ENCODE measurements around the gene ZNF354B.
A peak's percentile ranks its signal among the peaks of the same experiment; 100 is the strongest.
"Not testable (repeated sequence)": the region's sequence is repeated elsewhere in the genome, so short reads cannot be mapped to it uniquely, and the experiment has no call there.

Gene ZNF354B

DNA sequence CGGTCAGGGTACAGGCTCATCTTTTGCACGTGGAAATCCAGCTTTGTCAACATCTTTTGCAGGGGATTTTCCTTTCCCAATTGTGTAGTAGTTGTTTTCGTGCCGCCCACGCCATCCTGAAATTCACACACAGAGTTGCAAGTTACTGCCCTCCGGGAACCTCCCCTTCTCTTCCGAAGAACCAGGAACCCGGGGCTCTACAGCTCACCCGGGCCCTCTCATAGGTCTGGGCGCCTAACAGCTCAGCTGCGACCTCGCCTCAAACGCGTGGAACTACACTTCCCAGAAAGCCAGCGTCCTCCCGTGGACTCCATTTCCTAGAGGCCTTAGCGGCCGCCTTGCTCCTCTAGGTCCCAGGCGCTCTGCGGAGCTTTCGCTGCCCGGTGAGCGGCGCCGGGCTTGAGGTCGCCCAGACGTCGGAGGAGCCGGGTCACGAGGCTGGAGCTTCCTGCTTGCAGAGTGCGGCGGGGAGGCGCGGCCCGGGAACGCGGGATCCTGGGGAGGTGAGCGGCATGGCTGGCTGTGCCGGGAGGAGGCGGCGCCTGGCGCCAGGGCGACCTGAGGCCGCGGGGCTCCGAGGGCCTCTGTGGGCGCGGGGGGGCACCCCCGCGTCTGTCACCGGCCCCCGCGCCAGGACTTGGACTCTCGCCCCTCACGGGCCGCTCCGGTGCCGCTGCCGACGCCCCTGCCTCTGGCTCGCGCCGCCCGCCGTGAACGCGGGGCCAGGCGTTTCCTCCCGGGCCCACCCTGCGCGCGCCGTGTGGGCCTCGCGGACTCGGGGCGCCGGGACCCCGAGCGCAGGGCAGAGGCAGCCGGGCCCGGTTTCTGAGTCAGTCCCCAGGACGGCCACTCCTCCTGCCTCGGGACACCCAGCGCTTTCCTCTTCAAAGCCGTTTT is at the start of gene ZNF354B:
Gene ZNF354B (plus strand): TSS at position 329 of the 897 bp plus-strand sequence. CDS start 1,095 bp downstream, outside the sequence.
- Histone ChIP-seq H3K9ac (ENCODE audit: low read length) (no peak within 1 kb of the TSS), H3K27me3 (ENCODE audit: control insufficient read depth, insufficient read depth, low read length) (no peaks in the 10 kb centered on the region), H3K4me3 (ENCODE audit: low read length) (peak within 1 kb of the TSS; percentile 74), H3K27ac (ENCODE audit: low read depth, low read length) (peak within 1 kb of the TSS; percentile 68), H3K4me1 (ENCODE audit: control insufficient read depth, insufficient read depth, low read length) (peaks cover 4% of the 10 kb centered on the region), H3K36me3 (ENCODE audit: control insufficient read depth, insufficient read depth, low read length) (peaks cover 3% of the 10 kb centered on the region)

DNA sequence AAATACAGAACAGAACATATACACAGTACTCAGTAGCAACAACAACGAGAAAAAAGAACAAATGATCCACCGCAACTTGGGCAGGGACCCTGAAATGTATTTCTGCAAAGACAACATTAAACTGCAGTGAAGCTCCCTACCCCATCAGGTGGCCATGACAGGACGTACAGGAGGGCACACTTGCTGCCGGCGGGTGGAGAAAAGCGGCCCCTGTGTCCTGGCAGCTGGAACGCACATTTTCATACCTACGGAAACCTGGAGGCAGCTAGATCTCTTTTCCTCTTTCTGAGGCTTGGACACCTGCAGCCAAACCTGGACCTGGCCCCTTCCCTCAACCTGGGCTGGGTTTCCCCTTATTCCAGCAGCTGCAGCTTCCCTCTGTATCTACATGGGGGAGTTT is 42.2 kb upstream of the ZNF354B start:
- Histone ChIP-seq H3K27ac (ENCODE audit: low read depth, low read length) (no peak overlapping the region), H3K4me3 (ENCODE audit: low read length) (no peak overlapping the region)

DNA sequence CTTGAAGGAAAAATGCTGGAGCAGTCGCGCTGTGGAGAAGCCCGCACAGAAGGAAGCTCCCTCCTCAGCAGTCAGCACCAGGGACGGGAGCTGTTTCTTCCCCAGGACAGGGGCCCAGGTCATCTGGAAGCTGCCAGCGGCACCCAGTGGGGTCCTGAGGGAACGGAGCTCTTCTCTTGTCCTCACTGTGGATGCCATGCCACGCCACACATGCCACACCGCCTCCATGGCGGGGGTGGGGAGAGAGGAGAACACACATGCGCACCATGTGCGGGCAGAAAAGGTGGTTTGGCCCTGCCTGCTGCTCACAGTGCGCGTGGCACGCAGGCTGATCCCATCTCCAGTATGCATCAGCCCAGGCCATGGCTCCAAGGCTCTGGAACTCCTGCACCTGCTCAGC is 41.7 kb upstream of the ZNF354B start:
- H3K4me3 ChIP-seq (ENCODE audit: low read length) = no peak overlapping the region
- H3K27ac ChIP-seq (ENCODE audit: low read depth, low read length) = no peak overlapping the region
- no peaks in the 10 kb centered on the region for H3K27me3 ChIP-seq (ENCODE audit: control insufficient read depth, insufficient read depth, low read length)

More for the DNA sequence above, 42.2 kb upstream of the ZNF354B start:
- Histone ChIP-seq H3K36me3 (ENCODE audit: control insufficient read depth, insufficient read depth, low read length) (no peaks in the 10 kb centered on the region), H3K4me1 (ENCODE audit: control insufficient read depth, insufficient read depth, low read length) (no peaks in the 10 kb centered on the region), H3K9ac (ENCODE audit: low read length) (no peak overlapping the region), H3K27me3 (ENCODE audit: control insufficient read depth, insufficient read depth, low read length) (no peaks in the 10 kb centered on the region)

DNA sequence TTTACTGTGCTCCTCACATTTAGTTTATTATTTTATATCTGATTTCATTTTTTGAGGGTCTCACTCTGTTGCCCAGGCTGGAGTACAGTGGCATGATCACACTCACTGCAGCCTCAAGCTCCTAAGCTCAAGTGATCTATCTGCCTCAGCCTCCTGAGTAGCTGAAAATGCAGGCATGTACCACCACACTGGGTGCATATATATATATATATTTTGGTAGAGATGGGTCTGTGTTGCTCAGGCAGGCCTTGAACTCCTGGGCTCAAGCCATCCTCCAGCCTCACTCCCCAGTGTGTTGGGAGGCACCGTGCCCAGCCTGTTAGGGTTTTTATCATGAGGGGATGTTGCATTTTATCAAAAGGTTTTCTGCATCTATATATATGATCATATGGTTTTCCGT is 39.8 kb upstream of the ZNF354B start:
- Histone ChIP-seq H3K4me1 (ENCODE audit: control insufficient read depth, insufficient read depth, low read length) (no peaks in the 10 kb centered on the region), H3K36me3 (ENCODE audit: control insufficient read depth, insufficient read depth, low read length) (no peaks in the 10 kb centered on the region), H3K27me3 (ENCODE audit: control insufficient read depth, insufficient read depth, low read length) (no peaks in the 10 kb centered on the region), H3K27ac (ENCODE audit: low read depth, low read length) (no peak overlapping the region), H3K4me3 (ENCODE audit: low read length) (no peak overlapping the region), H3K9ac (ENCODE audit: low read length) (no peak overlapping the region)

More for the DNA sequence above, 41.7 kb upstream of the ZNF354B start:
- Histone ChIP-seq H3K4me1 (ENCODE audit: control insufficient read depth, insufficient read depth, low read length) (no peaks in the 10 kb centered on the region), H3K36me3 (ENCODE audit: control insufficient read depth, insufficient read depth, low read length) (no peaks in the 10 kb centered on the region), H3K9ac (ENCODE audit: low read length) (no peak overlapping the region)

DNA sequence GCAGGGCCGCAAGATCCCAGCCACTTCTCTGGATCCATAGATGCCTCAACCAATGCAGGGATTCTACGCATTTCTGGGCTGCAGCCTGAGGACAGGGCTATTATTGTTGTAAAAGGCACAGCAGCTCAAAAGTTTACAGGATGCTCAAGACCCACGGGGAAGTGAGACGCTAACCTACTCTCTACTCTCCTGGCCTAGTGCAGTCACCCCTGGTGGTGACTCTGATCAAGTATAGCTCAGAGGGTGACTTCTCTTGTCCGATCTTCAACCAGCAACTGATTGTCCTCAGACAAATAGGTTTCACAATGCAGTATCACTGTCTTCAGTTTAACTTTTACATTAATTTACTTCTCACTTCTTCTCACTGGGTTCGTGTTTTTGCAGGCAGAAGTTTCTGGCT is 34.3 kb upstream of the ZNF354B start:
- no peaks in the 10 kb centered on the region for H3K4me1 ChIP-seq (ENCODE audit: control insufficient read depth, insufficient read depth, low read length)
- no peaks in the 10 kb centered on the region for H3K27me3 ChIP-seq (ENCODE audit: control insufficient read depth, insufficient read depth, low read length)
- H3K27ac ChIP-seq (ENCODE audit: low read depth, low read length) = no peak overlapping the region
- no peaks in the 10 kb centered on the region for H3K36me3 ChIP-seq (ENCODE audit: control insufficient read depth, insufficient read depth, low read length)
- H3K4me3 ChIP-seq (ENCODE audit: low read length) = no peak overlapping the region
- H3K9ac ChIP-seq (ENCODE audit: low read length) = no peak overlapping the region

DNA sequence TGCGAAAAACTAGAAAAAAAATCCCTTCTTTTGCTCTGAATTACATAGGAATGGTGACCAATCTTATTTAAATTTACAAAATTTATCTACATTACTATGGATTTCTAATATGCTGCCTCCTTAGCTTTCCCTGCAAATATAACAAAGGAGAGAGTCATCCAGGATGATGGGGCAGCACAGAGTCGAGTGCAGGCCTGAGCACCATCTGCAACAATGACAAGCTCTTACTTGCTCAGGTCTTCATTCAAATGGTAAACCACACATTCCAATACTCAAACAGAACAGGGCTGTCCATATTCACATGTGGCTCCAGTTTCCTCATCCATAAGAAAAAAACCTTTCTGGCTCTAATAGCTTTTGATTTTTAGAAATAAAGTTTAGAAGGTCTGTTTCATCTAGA is 33.5 kb upstream of the ZNF354B start:
- Histone ChIP-seq H3K36me3 (ENCODE audit: control insufficient read depth, insufficient read depth, low read length) (no peaks in the 10 kb centered on the region), H3K9ac (ENCODE audit: low read length) (no peak overlapping the region), H3K4me1 (ENCODE audit: control insufficient read depth, insufficient read depth, low read length) (no peaks in the 10 kb centered on the region), H3K27ac (ENCODE audit: low read depth, low read length) (no peak overlapping the region), H3K27me3 (ENCODE audit: control insufficient read depth, insufficient read depth, low read length) (no peaks in the 10 kb centered on the region), H3K4me3 (ENCODE audit: low read length) (no peak overlapping the region)

DNA sequence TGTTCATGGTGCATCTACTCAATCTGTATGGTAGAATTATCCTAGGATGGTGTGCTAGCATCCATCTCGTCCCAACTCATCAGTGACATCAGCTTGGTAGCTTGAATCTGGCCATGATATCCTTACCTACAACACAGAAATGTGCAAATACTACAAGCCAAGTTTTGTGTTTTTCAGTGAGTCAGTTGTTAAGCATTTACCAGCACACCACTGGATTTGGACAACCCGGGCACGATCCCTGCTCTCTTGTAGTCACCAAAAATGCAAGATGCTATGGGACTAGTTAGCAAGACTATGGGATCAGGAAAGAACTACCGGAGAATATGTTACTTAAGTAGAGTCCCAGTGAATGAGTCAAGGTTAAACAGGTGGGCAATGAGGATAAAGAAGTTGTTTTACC is 32.1 kb upstream of the ZNF354B start:
- H3K27ac ChIP-seq (ENCODE audit: low read depth, low read length) = no peak overlapping the region
- no peaks in the 10 kb centered on the region for H3K36me3 ChIP-seq (ENCODE audit: control insufficient read depth, insufficient read depth, low read length)
- H3K4me3 ChIP-seq (ENCODE audit: low read length) = no peak overlapping the region
- H3K9ac ChIP-seq (ENCODE audit: low read length) = no peak overlapping the region
- no peaks in the 10 kb centered on the region for H3K4me1 ChIP-seq (ENCODE audit: control insufficient read depth, insufficient read depth, low read length)
- no peaks in the 10 kb centered on the region for H3K27me3 ChIP-seq (ENCODE audit: control insufficient read depth, insufficient read depth, low read length)

DNA sequence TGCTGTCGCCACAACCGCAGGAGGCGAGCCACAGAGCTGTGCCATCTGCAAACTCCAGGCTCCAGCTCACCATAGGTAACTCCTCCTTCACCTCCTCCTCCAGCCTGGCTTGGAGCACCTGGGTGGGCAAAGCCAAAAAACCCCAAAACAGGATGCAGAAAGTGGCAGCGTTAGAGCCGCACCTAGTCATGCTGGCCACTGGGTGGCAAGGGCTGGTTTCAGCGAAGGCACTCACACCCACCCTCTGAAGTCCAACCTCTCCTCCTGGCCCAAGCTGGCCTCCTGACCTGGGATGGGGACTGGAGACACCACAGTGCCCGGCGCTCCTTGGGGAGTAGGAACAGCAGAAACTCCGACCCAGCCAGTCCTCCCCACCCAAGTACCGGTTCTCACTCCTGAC is 28.7 kb upstream of the ZNF354B start:
- Histone ChIP-seq H3K4me1 (ENCODE audit: control insufficient read depth, insufficient read depth, low read length) (no peaks in the 10 kb centered on the region), H3K27me3 (ENCODE audit: control insufficient read depth, insufficient read depth, low read length) (no peaks in the 10 kb centered on the region), H3K36me3 (ENCODE audit: control insufficient read depth, insufficient read depth, low read length) (no peaks in the 10 kb centered on the region), H3K9ac (ENCODE audit: low read length) (no peak overlapping the region), H3K27ac (ENCODE audit: low read depth, low read length) (no peak overlapping the region), H3K4me3 (ENCODE audit: low read length) (no peak overlapping the region)

DNA sequence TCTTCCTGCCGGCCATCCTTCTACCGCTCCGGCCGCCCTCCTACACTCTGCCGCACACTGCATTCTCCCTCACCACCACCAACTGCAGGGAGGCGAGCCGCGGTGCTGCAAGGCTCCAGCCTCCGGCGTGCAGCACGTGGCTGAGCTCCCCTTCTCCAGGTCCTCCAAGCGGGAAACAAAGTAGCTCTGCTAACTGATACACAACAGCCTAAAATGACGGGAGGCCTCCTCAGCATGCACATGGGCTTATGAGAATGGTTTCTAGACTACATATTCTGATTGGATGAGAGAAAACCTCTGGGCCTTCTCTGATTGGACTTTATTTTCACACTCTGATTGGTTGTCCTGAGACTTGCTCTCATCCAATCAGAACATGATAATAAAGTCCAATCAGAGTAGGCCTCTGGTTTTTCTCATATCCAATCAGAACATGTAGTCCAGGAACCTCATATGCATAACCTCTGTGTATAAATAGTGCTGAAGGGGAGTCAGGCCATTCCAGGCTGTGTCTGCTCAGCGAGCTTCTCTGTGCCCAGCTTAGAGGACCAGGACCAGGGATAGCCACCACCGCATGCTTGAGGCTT is 27.0 kb upstream of the ZNF354B start:
- H3K27ac ChIP-seq (ENCODE audit: low read depth, low read length) = no peak overlapping the region
- no peak overlapping the region for H3K4me3 ChIP-seq (ENCODE audit: low read length)
- no peak overlapping the region for H3K9ac ChIP-seq (ENCODE audit: low read length)
- no peaks in the 10 kb centered on the region for H3K36me3 ChIP-seq (ENCODE audit: control insufficient read depth, insufficient read depth, low read length)
- H3K27me3 ChIP-seq (ENCODE audit: control insufficient read depth, insufficient read depth, low read length) = no peaks in the 10 kb centered on the region
- H3K4me1 ChIP-seq (ENCODE audit: control insufficient read depth, insufficient read depth, low read length) = no peaks in the 10 kb centered on the region

DNA sequence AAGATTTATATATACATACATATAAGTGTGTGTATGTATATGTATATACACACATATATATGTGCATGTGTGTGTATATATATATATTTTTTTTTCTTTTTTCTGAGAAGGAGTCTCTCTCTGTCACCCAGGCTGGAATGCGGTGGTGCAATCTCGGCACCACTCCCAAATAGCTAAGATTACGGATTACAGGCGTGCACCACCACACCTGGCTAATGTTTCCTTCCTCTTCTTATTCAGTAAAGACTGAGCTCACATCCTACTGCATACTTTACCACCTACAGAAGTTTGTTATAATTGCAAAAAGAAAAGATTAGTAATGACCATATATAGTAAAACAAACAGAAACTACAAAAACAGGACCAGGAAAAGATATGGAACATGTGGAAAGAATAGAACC is 23.1 kb upstream of the ZNF354B start:
- Histone ChIP-seq H3K27ac (ENCODE audit: low read depth, low read length) (no peak overlapping the region), H3K27me3 (ENCODE audit: control insufficient read depth, insufficient read depth, low read length) (no peaks in the 10 kb centered on the region), H3K4me1 (ENCODE audit: control insufficient read depth, insufficient read depth, low read length) (no peaks in the 10 kb centered on the region), H3K4me3 (ENCODE audit: low read length) (no peak overlapping the region), H3K36me3 (ENCODE audit: control insufficient read depth, insufficient read depth, low read length) (no peaks in the 10 kb centered on the region), H3K9ac (ENCODE audit: low read length) (no peak overlapping the region)

DNA sequence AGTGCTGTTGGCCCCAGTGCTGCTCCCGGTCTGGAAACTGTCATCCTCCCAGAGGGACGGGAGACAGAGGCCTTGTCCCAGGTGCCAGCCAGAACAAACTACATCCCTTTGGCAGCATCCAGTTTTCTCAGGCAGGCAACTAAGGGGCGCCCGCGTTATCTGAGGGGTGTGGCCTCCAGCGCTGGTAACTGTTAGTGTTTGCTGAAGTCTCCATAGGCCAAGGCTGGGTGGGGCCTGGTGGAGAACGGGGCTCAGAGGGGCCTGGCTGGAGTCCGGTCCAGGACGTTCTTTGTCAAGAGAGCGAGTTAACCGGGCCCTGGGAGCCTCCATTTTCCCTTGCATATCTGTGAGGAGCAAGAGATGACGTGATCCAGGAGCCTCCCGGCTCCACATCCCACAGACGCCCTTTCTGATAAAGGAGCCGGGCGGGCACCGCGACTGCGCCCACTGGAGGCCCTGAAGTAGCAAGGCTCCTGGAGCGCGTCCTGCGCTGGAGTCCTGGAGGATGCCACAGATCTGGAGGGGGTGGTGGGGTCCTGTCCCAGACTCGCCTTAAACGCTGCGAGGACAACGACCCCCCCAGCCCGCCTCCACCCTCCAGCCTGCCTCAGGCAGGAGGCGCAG is 20.9 kb upstream of the ZNF354B start:
- not testable (repeated sequence) for H3K4me1 ChIP-seq (ENCODE audit: control insufficient read depth, insufficient read depth, low read length); H3K4me3 ChIP-seq (ENCODE audit: low read length); H3K36me3 ChIP-seq (ENCODE audit: control insufficient read depth, insufficient read depth, low read length); H3K27ac ChIP-seq (ENCODE audit: low read depth, low read length); H3K27me3 ChIP-seq (ENCODE audit: control insufficient read depth, insufficient read depth, low read length); H3K9ac ChIP-seq (ENCODE audit: low read length)

DNA sequence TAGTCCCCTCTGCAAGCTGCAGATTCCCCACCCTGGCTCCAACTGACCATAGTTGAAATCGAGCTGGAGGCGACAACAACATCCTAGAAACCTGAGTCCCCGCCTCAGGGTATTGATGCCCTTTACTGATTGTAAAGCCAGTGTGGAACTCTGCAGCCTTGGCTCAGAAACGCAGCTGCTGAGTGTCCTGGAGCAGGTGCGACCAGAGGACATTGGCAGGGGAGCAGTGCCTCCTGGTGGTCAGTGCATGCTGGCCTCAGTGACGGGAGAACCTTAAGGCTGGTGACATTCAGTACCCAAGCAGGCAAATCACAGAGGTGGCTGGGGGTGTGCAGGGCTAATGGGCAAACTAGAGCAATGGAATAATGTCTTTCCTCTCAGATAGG is 20.4 kb upstream of the ZNF354B start:
- Histone ChIP-seq H3K27ac (ENCODE audit: low read depth, low read length) (no peak overlapping the region), H3K36me3 (ENCODE audit: control insufficient read depth, insufficient read depth, low read length) (no peaks in the 10 kb centered on the region), H3K4me3 (ENCODE audit: low read length) (no peak overlapping the region), H3K4me1 (ENCODE audit: control insufficient read depth, insufficient read depth, low read length) (no peaks in the 10 kb centered on the region), H3K9ac (ENCODE audit: low read length) (no peak overlapping the region), H3K27me3 (ENCODE audit: control insufficient read depth, insufficient read depth, low read length) (no peaks in the 10 kb centered on the region)
